Trophoblast cell (in vitro differentiated cells and primary cell): Measurements from ENCODE around the gene MIGA2.

Experiments
- DNase-seq, 2 donors: peaks; one replicate each; pipeline ENCODE4 v3.0.0-alpha.2; 2016
- H2AFZ ChIP-seq: 2 replicates; pipeline ENCODE4 v1.6.1; 2013; ENCODE audit warnings: low read length, moderate library complexity, mild to moderate bottlenecking; ENCODE audit not compliant: insufficient read depth, poor library complexity
- H2AK5ac ChIP-seq: 2 replicates; pipeline ENCODE4 v1.6.1; 2013; ENCODE audit warnings: mild to moderate bottlenecking, low read length
- H2BK120ac ChIP-seq: 2 replicates; pipeline ENCODE4 v1.6.1; 2013; ENCODE audit warnings: low read length, mild to moderate bottlenecking, moderate library complexity; ENCODE audit not compliant: insufficient read depth, poor library complexity
- H2BK12ac ChIP-seq: 2 replicates; pipeline ENCODE4 v1.6.1; 2013; ENCODE audit warnings: mild to moderate bottlenecking, low read length, moderate library complexity
- H2BK5ac ChIP-seq: 2 replicates; pipeline ENCODE4 v1.6.1; 2013; ENCODE audit warnings: low read length, low read depth, moderate library complexity, mild to moderate bottlenecking; ENCODE audit not compliant: poor library complexity
- H3K14ac ChIP-seq: 2 replicates; pipeline ENCODE4 v1.6.1; 2013; ENCODE audit warnings: mild to moderate bottlenecking, low read length
- H3K18ac ChIP-seq: 2 replicates; pipeline ENCODE4 v1.6.1; 2013; ENCODE audit warnings: mild to moderate bottlenecking, low read length
- H3K23ac ChIP-seq: 2 replicates; pipeline ENCODE4 v1.6.1; 2013; ENCODE audit warnings: low read length
- H3K27ac ChIP-seq: 2 replicates; pipeline ENCODE4 v1.5.1; 2013; ENCODE audit warnings: low read depth, mild to moderate bottlenecking, inconsistent platforms, low read length, moderate library complexity
- H3K27me3 ChIP-seq: 2 replicates; pipeline ENCODE4 v1.6.1; 2013; ENCODE audit warnings: inconsistent platforms, mild to moderate bottlenecking, low read length, moderate library complexity; ENCODE audit not compliant: insufficient read depth
- H3K36me3 ChIP-seq, 2 experiments: 1 replicate in 1 of 2; 2 replicates in 1 of 2; pipeline ENCODE4 v1.6.1; 2013; ENCODE audit warnings: low read length in 2 of 2, mild to moderate bottlenecking in 2 of 2, moderate library complexity in 1 of 2; ENCODE audit not compliant: insufficient read depth in 2 of 2, control insufficient read depth in 1 of 2
- H3K4ac ChIP-seq: 2 replicates; pipeline ENCODE4 v1.6.1; 2013; ENCODE audit warnings: low read depth, mild to moderate bottlenecking, low read length, moderate library complexity
- H3K4me1 ChIP-seq, 2 experiments: 1 replicate in 1 of 2; 2 replicates in 1 of 2; pipeline ENCODE4 v1.6.1; 2013; ENCODE audit warnings: low read length in 2 of 2, mild to moderate bottlenecking in 2 of 2, moderate library complexity in 1 of 2; ENCODE audit not compliant: insufficient read depth in 2 of 2, control insufficient read depth in 1 of 2
- H3K4me2 ChIP-seq: 2 replicates; pipeline ENCODE4 v1.6.1; 2013; ENCODE audit warnings: inconsistent platforms, mild to moderate bottlenecking, low read length, moderate library complexity
- H3K4me3 ChIP-seq: 2 replicates; pipeline ENCODE4 v1.5.1; 2013; ENCODE audit warnings: mild to moderate bottlenecking, low read depth, low read length, inconsistent platforms
- H3K79me1 ChIP-seq: one replicate; pipeline ENCODE4 v1.6.1; 2013; ENCODE audit warnings: low read length
- H3K79me2 ChIP-seq: 2 replicates; pipeline ENCODE4 v1.6.1; 2013; ENCODE audit warnings: low read length, mild to moderate bottlenecking; ENCODE audit not compliant: control insufficient read depth, insufficient read depth, poor library complexity
- H3K9ac ChIP-seq: 2 replicates; pipeline ENCODE4 v1.6.1; 2013; ENCODE audit warnings: mild to moderate bottlenecking, low read length
- H3K9me3 ChIP-seq: 2 replicates; pipeline ENCODE4 v1.6.1; 2013; ENCODE audit warnings: low read depth, mild to moderate bottlenecking, control low read depth, inconsistent platforms, low read length; ENCODE audit not compliant: insufficient read depth
- H4K12ac ChIP-seq: 2 replicates; pipeline ENCODE4 v1.6.1; 2013; ENCODE audit warnings: low read depth, mild to moderate bottlenecking, low read length, moderate library complexity
- H4K8ac ChIP-seq: 2 replicates; pipeline ENCODE4 v1.6.1; 2013; ENCODE audit warnings: low read depth, mild to moderate bottlenecking, low read length, moderate library complexity
- H4K91ac ChIP-seq: one replicate; pipeline ENCODE4 v1.6.1; 2013; ENCODE audit warnings: low read depth, mild to moderate bottlenecking, low read length, moderate library complexity
- WGBS: extraction: QIAGEN DNeasy Blood & Tissue Kit; methylation state at CpG from one replicate; pipeline ENCODE4 v1.1.7; 2013; ENCODE audit warnings: missing lambda C conversion rate; ENCODE audit not compliant: insufficient read length, insufficient coverage; ENCODE audit errors: extremely low coverage; 5-methylcytosine and 5-hydroxymethylcytosine counted together

Gene MIGA2

GRCh38 chr9:129014608-129015007, 21.8 kb upstream of the MIGA2 start:
- Histone ChIP-seq H2AFZ (no peak overlapping the region), H3K23ac (no peak overlapping the region), H3K4me2 (no peak overlapping the region), H3K18ac (no peak overlapping the region), H4K8ac (no peak overlapping the region), H3K79me2 (no peaks in the 10 kb centered on the region), H3K27ac (no peak overlapping the region), H2BK12ac (no peak overlapping the region), H3K4me3 (no peak overlapping the region), H3K79me1 (no peaks in the 10 kb centered on the region), H3K9me3 (no peaks in the 10 kb centered on the region), H3K9ac (no peak overlapping the region), H2BK120ac (no peak overlapping the region), H3K4me1 (peaks cover 28% of the 10 kb centered on the region in 2 experiments), H2BK5ac (no peak overlapping the region), H2AK5ac (no peak overlapping the region), H3K27me3 (no peaks in the 10 kb centered on the region), H3K36me3 (peaks cover 38 to 49% of the 10 kb centered on the region in 2 experiments), H4K91ac (no peak overlapping the region), H3K14ac (no peak overlapping the region), H4K12ac (no peak overlapping the region), H3K4ac (no peak overlapping the region)
- WGBS = no CpG with 5 or more reads among the region's 8 CpGs
- no peak for DNase-seq

DNA sequence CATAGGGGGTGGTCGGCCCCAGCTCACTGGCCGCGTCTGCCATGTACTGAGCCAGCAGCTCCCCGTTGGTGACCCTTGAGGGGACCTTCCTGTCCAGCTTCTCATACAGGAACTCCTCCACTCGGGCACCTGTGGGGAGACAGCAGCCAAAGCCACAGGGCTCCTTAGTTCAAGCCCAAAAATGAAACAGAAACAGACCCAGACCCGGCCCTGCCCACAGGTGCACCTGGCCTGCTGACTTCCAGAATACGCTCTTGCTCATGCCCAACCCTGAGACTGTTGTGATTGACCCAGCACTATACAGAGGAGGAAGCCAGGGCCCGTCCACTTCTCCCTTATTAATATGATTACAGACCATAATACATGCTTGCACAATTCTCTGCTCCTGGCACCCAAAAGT, 15.3 kb upstream of the MIGA2 start:
- H3K14ac ChIP-seq = no peak overlapping the region
- no peak overlapping the region for H4K91ac ChIP-seq
- WGBS = no CpG with 5 or more reads among the region's 8 CpGs
- peaks cover 20 to 25% of the 10 kb centered on the region in 2 experiments for H3K4me1 ChIP-seq
- H4K8ac ChIP-seq = no peak overlapping the region
- H2BK120ac ChIP-seq = no peak overlapping the region
- H2AK5ac ChIP-seq = no peak overlapping the region
- no peak overlapping the region for H3K4me3 ChIP-seq
- no peak for DNase-seq
- H3K18ac ChIP-seq = no peak overlapping the region
- no peak overlapping the region for H2BK5ac ChIP-seq
- no peak overlapping the region for H3K23ac ChIP-seq
- H3K4me2 ChIP-seq = no peak overlapping the region
- H3K9ac ChIP-seq = no peak overlapping the region
- no peak overlapping the region for H2AFZ ChIP-seq
- no peak overlapping the region for H3K4ac ChIP-seq
- peaks cover 10% of the 10 kb centered on the region for H3K79me1 ChIP-seq
- H2BK12ac ChIP-seq = no peak overlapping the region
- no peaks in the 10 kb centered on the region for H3K9me3 ChIP-seq
- no peaks in the 10 kb centered on the region for H3K27me3 ChIP-seq
- peaks cover 2 to 5% of the 10 kb centered on the region in 2 experiments for H3K36me3 ChIP-seq
- H3K79me2 ChIP-seq = peaks cover 5% of the 10 kb centered on the region
- H3K27ac ChIP-seq = no peak overlapping the region
- no peak overlapping the region for H4K12ac ChIP-seq

- H3K9me3 ChIP-seq = no peaks in the 10 kb centered on the region
- WGBS = no CpG with 5 or more reads among the region's 9 CpGs
- H3K4me1 ChIP-seq = peaks cover 27 to 33% of the 10 kb centered on the region in 2 experiments
Measured at GRCh38 chr9:129022037-129022436, 14.4 kb upstream of the MIGA2 start.

GRCh38 chr9:129023036-129023907, 13.2 kb upstream of the MIGA2 start:
- Histone ChIP-seq H3K23ac (no peak overlapping the region), H3K79me1 (peaks cover 24% of the 10 kb centered on the region), H2BK12ac (peak overlapping the region; percentile 0), H2AK5ac (peak overlapping the region; percentile 1), H2BK5ac (no peak overlapping the region), H4K8ac (no peak overlapping the region), H3K18ac (peak overlapping the region; percentile 4), H3K4me2 (no peak overlapping the region), H4K91ac (peak overlapping the region; percentile 23), H3K9me3 (no peaks in the 10 kb centered on the region), H3K14ac (peak overlapping the region; percentile 36), H2AFZ (no peak overlapping the region), H3K79me2 (peaks cover 11% of the 10 kb centered on the region), H3K27me3 (no peaks in the 10 kb centered on the region), H3K27ac (peak overlapping the region; percentile 8), H3K36me3 (peaks cover 2 to 5% of the 10 kb centered on the region in 2 experiments), H3K4ac (peak overlapping the region; percentile 33), H4K12ac (no peak overlapping the region), H3K9ac (no peak overlapping the region), H3K4me1 (peaks cover 32 to 40% of the 10 kb centered on the region in 2 experiments), H3K4me3 (no peak overlapping the region), H2BK120ac (no peak overlapping the region)
- peak; percentile 93 to 94 for DNase-seq
- no CpG with 5 or more reads among the region's 16 CpGs for WGBS

More at GRCh38 chr9:129022037-129022436, 14.4 kb upstream of the MIGA2 start:
- no peak overlapping the region for H2AFZ ChIP-seq
- no peak overlapping the region for H4K12ac ChIP-seq
- H2BK5ac ChIP-seq = no peak overlapping the region
- H3K36me3 ChIP-seq = peaks cover 2 to 5% of the 10 kb centered on the region in 2 experiments
- H3K23ac ChIP-seq = no peak overlapping the region
- no peak overlapping the region for H3K4me2 ChIP-seq
- peak overlapping the region; percentile 13 for H2AK5ac ChIP-seq
- no peak for DNase-seq
- H3K27ac ChIP-seq = no peak overlapping the region
- H3K79me2 ChIP-seq = peaks cover 7% of the 10 kb centered on the region
- H2BK12ac ChIP-seq = no peak overlapping the region
- H4K91ac ChIP-seq = peak overlapping the region; percentile 39
- no peak overlapping the region for H3K4me3 ChIP-seq
- H3K27me3 ChIP-seq = no peaks in the 10 kb centered on the region
- no peak overlapping the region for H3K4ac ChIP-seq
- H3K9ac ChIP-seq = no peak overlapping the region
- peak overlapping the region; percentile 20 for H3K14ac ChIP-seq
- H2BK120ac ChIP-seq = no peak overlapping the region
- H3K79me1 ChIP-seq = peaks cover 15% of the 10 kb centered on the region
- peak overlapping the region; percentile 57 for H3K18ac ChIP-seq
- no peak overlapping the region for H4K8ac ChIP-seq
